Erythroblast (primary cell): Measurements from ENCODE around the gene TMEM213.

Experiments used
- DNase-seq, 2 experiments: peaks; one replicate each; lab custom pipeline; 2025; lab: John Stamatoyannopoulos, UW
- GATA1 ChIP-seq: IDR thresholded peaks from 2 replicates; pipeline ENCODE4 v1.6.1; 2011; ENCODE audit warnings: low read depth, mild to moderate bottlenecking, control low read depth, low read length, moderate library complexity
- POLR2A ChIP-seq: IDR thresholded peaks from 2 replicates; pipeline ENCODE4 v1.6.1; 2011; ENCODE audit warnings: mild to moderate bottlenecking, low read length

The TMEM213 gene

DNA sequence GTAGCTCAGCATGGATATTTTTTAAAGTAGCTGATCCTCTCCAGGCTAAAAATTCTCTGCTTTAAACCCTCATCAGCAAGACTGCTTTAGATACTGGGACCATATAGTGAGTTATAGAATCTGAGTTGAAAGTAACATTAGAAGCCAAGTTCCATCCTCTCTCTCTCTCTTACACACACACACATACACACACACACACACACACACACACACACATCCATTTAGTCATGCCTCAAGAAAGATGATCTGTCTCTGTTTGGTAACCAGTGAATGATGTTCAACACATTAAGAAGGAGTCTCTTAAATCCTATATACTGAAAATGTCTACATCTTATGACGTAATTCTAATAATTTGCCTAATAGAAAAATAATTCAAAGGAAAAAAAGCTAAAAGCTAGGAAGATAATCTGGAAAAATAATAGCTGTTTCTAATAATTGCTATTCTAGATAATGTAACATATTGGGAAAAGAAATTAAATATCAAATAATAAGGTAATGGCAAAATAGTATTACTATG, 17.1 kb downstream of the TMEM213 start:
- TF ChIP-seq POLR2A (no peak), GATA1 (no peak)
- no peak for DNase-seq

DNA sequence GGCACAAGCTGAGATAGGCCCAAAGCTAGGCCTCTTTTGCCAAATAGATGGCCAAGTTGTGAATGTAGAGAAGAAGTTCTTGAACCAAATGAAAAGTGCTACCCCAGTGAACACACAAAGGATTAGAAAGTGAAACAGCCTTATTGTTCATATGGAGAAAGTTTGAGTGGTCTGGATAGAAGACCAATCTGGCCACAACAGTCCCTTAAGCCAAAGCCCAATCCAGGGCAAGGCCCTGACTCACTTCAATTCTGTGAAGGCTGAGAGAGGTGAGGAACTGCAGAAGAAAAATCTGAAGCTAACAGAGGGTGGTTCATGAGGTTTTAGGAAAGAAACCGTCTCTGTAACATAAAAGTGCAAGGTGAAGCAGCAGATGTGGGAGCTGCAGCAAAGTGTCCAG, 18.9 kb downstream of the TMEM213 start:
- TF ChIP-seq GATA1 = no peak
- TF ChIP-seq POLR2A = no peak
- DNase-seq = no peak

DNA sequence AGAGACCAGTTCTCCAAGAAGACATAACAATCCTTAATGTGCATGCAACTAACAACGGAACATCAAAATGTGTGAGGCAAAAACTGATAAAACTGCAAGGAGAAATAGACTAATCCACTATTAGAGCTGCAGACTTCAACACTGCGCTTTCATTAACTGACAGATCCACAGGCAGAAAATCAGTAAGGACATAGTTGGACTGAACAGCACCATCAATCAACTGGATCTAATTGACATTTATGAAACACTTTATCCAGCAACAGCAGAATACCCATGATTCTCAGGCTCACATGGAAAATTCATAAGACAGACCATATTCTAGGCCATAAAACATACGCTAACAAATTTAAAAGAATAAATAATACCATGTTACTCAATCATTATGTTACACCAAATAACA, 21.8 kb downstream of the TMEM213 start:
- no peak for TF ChIP-seq POLR2A
- TF ChIP-seq GATA1 = no peak

DNA sequence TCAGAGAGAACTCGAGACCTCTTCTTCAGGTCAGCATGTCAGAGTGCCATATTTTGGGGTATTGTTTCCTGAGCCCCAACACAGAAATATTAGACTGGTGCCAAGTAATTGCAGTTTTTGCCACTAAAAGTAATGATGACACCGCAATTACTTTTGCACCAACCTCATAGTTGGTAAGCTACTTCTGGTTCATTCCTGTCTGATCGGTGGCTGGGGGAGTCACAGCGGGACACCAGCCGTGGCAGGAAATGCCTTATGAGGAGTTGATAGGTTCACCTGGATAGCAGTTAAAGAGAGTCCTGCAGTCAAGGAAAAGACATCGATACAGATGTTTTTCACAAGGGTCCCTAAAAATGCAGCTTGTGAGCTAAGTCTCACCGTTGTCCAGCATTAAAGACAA, 24.1 kb downstream of the TMEM213 start:
- no peak for DNase-seq

More for the DNA sequence above, 21.8 kb downstream of the TMEM213 start:
- no peak for DNase-seq

DNA sequence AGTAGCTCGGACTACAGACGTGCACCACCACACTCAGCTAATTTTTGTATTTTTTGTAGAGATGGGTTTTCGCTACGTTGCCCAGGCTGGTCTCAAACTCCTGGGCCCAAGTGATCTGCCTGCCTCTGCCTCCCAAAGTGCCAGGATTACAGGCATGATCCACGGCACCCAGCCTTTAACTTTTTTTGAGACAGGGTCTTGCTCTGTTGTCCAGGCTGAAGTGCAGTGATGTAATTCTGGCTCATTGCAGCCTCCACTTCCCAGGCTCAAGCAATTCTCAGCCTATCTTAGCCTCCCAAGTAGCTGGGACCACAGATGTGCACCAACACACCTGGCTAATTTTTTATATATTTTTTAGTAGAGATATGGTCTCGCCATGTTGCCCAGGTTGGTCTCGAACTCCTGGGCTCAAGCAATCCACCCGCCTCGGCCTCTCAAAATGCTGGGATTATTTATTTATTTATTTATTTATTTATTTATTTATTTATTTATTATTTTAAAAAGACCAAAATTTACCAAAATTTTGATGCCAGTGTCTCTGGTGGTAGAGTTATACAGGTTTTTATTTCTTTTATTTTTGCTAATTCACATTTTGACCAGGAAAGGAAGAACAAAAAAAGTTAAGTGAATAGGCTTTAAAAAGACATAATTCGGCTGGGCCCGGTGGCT, 25.2 kb downstream of the TMEM213 start:
- DNase-seq = no peak
- TF ChIP-seq POLR2A = no peak
- no peak for TF ChIP-seq GATA1

More for the DNA sequence above, 24.1 kb downstream of the TMEM213 start:
- TF ChIP-seq GATA1 (no peak), POLR2A (no peak)

DNA sequence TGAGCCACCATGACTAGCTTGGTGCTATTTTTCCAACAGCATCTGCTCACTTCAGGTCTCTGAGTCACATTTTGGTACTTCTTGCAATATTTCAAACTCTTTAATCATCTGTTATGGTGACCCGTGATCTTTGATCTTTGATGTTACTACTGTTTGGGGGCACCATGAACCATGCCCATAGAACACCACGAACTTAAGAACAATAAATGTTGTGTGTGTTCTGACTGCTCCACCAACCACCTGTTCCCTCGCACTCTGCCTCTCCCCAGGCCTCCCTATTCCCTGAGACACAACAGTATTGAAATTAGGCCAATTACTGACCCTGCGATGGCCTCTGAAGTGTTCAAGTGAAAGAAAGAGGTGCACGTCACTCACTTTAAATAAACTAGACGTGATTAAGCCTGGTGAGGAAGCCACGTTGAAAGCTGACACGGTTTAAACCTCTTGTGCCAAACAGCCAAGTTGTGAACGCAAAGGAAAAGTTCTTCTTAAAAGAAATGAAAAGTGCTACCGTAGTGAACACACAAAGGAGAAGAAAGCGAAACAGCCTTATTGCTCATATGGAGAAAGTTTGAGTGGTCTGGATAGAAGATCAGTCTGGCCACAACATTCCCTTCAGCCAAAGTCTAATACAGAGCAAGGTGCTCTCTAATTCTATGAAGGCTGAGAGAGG, 27.4 kb downstream of the TMEM213 start:
- DNase-seq = no peak
- TF ChIP-seq GATA1 = no peak
- TF ChIP-seq POLR2A = no peak

DNA sequence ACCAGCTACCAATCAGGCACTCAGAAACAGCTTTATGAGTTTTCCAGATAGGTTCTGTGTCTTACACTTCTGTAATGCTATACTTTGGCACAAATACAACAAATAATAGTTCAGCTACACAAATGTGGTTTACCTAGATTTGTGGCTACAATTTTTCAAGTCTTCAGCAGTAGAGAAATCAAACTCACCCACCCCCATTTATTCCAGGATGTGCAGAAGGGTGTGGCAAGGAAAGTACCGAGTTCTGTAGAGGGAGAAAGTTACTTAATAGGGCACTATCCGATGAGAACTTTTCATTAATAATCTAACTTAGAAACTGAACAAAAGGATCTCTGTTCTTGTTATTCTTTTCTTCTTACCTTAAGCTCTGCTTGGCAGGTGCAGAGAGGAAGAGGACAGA, 30.5 kb downstream of the TMEM213 start:
- no peak for DNase-seq

DNA sequence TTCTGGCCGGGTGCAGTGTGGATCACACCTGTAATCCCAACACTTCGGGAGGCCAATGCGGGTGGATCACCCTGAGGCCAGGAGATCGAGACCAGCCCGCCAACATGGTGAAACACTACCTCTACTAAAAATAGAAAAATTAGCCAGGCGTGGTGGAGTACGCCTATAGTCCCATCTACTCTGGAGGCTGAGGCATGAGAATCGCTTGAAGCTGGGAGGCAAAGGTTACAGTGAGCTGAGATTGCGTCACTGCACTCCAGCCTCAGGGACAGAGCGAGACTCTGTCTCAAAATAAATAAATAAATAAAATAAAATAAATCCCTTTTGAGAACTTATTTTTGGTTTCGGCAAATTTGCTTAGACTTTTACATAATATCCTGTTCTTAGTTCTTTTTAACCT, 31.5 kb downstream of the TMEM213 start:
- no peak for DNase-seq
- TF ChIP-seq POLR2A (no peak), GATA1 (no peak)

More for the DNA sequence above, 30.5 kb downstream of the TMEM213 start:
- TF ChIP-seq GATA1 (no peak), POLR2A (no peak)

DNA sequence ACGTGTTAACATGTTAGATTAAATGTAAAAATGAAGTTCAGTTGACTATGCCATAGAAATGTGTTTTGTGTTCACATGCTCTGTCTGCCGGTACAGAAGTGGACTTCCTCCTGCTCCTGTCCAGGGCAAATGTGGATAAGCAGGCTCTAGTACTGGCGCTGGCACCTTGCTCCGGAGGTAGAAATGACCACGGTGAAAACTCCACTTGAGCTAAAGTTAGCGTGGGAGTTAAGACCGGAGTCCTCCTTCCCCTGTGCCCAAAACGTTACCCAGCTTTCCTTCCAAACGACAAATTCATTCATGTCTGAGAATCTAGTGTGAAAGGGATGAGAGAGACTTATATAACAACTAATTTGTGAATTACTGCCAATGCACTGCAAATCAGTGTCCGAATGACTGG, 35.2 kb downstream of the TMEM213 start:
- no peak for DNase-seq

DNA sequence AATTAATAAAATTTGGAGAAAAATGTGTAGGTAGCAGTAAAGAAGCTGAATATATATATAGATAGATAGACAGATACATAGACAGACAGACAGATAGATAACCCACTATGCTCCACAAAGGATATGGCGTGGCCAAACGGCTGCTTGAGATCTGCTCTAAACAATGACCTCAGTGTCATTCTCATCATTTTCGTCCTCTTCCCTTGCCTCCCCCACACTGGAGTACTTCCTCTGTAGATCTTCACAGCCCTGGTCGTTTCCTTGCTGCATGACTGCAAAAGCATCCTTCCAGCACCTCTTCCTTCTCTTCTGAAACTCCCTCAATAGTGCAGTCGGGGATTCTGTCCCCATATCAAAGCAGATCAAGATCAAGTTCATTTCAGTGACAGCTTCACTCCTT, 35.8 kb downstream of the TMEM213 start:
- no peak for TF ChIP-seq POLR2A
- TF ChIP-seq GATA1 = no peak
- no peak for DNase-seq

More for the DNA sequence above, 35.2 kb downstream of the TMEM213 start:
- TF ChIP-seq GATA1 (no peak), POLR2A (no peak)

DNA sequence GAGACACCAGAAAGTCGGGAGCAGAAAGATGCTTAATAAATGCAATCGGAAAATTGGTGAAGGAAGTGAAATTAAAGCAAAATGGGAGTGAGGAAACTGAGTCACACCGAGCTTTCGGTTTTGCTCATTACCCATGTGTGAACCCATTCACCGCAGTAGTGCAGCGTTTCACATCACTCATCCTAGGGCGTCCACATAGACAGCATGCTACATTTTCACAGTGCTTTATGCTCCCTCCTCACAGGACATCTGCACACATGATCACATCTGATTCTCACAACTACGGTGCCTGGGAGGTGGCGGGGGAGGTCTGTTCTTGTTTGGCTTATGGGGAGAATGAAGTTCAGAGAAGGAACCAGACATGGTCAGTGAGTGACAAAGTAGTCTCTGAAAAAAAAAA, 36.8 kb downstream of the TMEM213 start:
- DNase-seq = no peak
- TF ChIP-seq GATA1 = no peak
- TF ChIP-seq POLR2A = no peak

DNA sequence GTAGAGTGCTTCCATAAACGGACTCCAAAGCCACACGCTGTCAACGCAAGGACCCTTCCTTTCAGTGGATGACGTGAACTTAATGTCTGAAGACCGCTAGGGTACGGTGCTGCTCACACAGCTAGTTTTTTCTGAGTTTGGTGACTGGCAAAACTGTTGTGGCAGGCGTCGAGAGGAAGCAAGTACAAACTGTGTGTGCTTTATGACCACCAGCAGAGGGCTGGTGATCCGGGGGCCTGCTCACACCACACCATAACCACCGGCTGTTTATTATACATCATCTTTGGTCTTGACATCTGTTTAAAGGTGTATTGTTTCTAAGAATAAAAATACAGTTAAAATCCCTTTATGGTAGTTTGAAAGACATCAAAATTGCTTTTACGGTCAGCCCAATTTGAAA, 37.3 kb downstream of the TMEM213 start:
- TF ChIP-seq POLR2A (no peak), GATA1 (no peak)
- DNase-seq = no peak

DNA sequence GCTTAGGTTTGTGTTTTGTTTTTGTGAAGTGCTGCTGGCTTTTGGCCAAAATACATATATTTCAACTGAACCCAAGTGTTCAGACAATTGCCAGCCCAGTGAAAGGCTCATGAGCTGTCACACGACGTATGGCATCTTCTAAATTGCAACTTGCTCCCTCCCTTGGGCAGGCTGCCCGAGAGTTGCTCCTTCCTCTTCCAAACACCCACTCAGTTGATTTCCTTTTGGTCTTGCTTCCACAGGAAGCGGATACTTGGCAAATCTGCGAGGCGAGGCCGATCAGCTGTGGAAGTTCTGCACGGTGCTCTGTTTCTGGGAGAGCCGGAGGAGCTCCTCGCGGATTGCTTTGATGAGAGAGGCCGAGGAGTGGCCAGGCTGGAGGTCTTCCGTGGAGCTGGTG, 39.8 kb downstream of the TMEM213 start:
- no peak for DNase-seq
- TF ChIP-seq POLR2A (no peak), GATA1 (no peak)

DNA sequence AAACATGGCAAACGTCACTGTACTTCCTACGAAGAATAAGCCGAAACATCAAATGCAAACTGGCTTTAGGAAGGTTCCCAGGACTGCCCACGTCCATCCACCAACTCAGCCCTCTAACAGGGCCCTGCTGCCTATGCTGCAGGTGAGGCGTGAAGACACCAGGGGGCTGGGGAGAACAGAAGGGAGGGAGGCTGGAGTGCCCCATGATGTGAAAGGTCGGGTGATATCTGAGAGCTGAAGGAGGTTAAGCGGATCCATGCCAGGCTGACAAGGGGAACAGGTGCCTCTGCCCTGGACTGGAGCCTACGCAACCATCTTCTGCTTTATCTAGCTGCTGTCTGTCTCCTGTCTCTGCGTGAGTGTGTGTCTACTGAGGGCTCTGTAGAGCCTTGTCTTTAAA, 40.4 kb downstream of the TMEM213 start:
- no peak for TF ChIP-seq GATA1
- TF ChIP-seq POLR2A = no peak
- DNase-seq = no peak
